Neural progenitor cell (in vitro differentiated cells): ENCODE data around the gene MSX2.

Source experiments
- EZH2 ChIP-seq: fragments of 200-600 bp; sonication (generic); IDR thresholded peaks from 2 replicates; pipeline ENCODE4 v1.6.1; 2017; ENCODE audit warnings: antibody characterized with exemption, mild to moderate bottlenecking, moderate library complexity
- TF ChIP-seq, protein P1 (sequence below): fragments of 200-600 bp; sonication (generic); IDR thresholded peaks from 2 replicates; pipeline ENCODE4 v1.5.1; 2017; ENCODE audit warnings: antibody characterized with exemption, mild to moderate bottlenecking

DNA sequence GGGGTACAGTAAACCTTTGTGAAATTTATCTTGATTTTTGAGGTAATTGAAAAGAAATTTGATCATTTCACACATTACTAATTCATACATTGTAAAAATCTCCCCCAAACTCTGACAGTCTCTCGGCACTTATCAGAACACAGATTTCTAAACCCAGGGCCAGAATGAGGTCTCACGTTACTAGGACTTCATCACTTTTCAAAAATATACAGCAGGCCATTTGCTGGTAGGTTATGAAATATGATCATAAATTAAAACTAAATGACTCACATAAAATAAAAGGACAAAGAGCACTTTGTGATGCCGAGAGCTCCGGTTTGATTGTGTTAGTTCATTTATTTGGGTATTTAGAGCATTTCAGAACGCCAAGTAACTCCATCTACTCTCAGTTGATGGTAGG, 17.0 kb downstream of the MSX2 start:
- TF ChIP-seq, protein P1, sequence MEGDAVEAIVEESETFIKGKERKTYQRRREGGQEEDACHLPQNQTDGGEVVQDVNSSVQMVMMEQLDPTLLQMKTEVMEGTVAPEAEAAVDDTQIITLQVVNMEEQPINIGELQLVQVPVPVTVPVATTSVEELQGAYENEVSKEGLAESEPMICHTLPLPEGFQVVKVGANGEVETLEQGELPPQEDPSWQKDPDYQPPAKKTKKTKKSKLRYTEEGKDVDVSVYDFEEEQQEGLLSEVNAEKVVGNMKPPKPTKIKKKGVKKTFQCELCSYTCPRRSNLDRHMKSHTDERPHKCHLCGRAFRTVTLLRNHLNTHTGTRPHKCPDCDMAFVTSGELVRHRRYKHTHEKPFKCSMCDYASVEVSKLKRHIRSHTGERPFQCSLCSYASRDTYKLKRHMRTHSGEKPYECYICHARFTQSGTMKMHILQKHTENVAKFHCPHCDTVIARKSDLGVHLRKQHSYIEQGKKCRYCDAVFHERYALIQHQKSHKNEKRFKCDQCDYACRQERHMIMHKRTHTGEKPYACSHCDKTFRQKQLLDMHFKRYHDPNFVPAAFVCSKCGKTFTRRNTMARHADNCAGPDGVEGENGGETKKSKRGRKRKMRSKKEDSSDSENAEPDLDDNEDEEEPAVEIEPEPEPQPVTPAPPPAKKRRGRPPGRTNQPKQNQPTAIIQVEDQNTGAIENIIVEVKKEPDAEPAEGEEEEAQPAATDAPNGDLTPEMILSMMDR: no peak
- no peak for TF ChIP-seq EZH2
